ENCODE results near the gene LRPPRC. TPM values are rescaled to one million over a fixed set of nuclear protein-coding genes. Genes with fewer than 3 reads are reported as not detected.

Gene LRPPRC
- polyA plus RNA-seq, 12 donors, result 50.2 to 95.2 (median 83.1) TPM; not detected in 1

- no peak for DNase-seq
Measured at GRCh38 chr2:43874776-43875451, 120.9 kb downstream of the LRPPRC start.

- DNase-seq, result no peak
Measured at GRCh38 chr2:43872151-43872550, 123.6 kb downstream of the LRPPRC start.

GRCh38 chr2:43855292-43855691 is 140.5 kb downstream of the LRPPRC start:
- DNase-seq, result no peak

GRCh38 chr2:43854671-43855070 is 141.1 kb downstream of the LRPPRC start:
- no peak for DNase-seq

GRCh38 chr2:43853141-43854081 is 142.4 kb downstream of the LRPPRC start:
- no peak for DNase-seq

- DNase-seq, result no peak
Measured at GRCh38 chr2:43852196-43852730, 143.5 kb downstream of the LRPPRC start.

GRCh38 chr2:43851011-43851980 is 144.5 kb downstream of the LRPPRC start:
- no peak for DNase-seq

GRCh38 chr2:43848214-43848613 is 147.6 kb downstream of the LRPPRC start:
- no peak for DNase-seq

GRCh38 chr2:43846140-43846793 is 149.5 kb downstream of the LRPPRC start:
- DNase-seq, result no peak

GRCh38 chr2:43845181-43845580 is 150.6 kb downstream of the LRPPRC start:
- no peak for DNase-seq

GRCh38 chr2:43842866-43843226 is 152.9 kb downstream of the LRPPRC start:
- no peak for DNase-seq

GRCh38 chr2:43841949-43842865 is 153.6 kb downstream of the LRPPRC start:
- DNase-seq, result no peak

- no peak for DNase-seq
Measured at GRCh38 chr2:43840965-43841364, 154.8 kb downstream of the LRPPRC start.

- DNase-seq, result no peak
Measured at GRCh38 chr2:43839776-43840564, 155.8 kb downstream of the LRPPRC start.

- DNase-seq, result no peak
Measured at GRCh38 chr2:43838560-43839267, 157.1 kb downstream of the LRPPRC start, which contains the start of the genes ABCG5 and ABCG8. ABCG5 (minus strand) TSS chr2:43838839; CDS start chr2:43838679, 160 bp downstream. ABCG8 (plus strand) TSS chr2:43838971; CDS start chr2:43839054, 83 bp downstream.

- DNase-seq, result no peak
Measured at GRCh38 chr2:43837831-43838559, 157.8 kb downstream of the LRPPRC start.

GRCh38 chr2:43837033-43837432 is 158.8 kb downstream of the LRPPRC start:
- no peak for DNase-seq

Measured in muscle of arm (tissue), 12 donors.